Nephron progenitor cell (in vitro differentiated cells): Measurements from ENCODE around the gene KCNJ14.

Experiments
- DNase-seq: peaks from one replicate; pipeline ENCODE4 v3.0.0; 2021
- H3K27ac Mint-ChIP-seq: 2 replicates; pipeline ENCODE4 v1.8.0; 2021; ENCODE audit warnings: mild to moderate bottlenecking, moderate library complexity, mixed read lengths
- H3K27me3 Mint-ChIP-seq: 2 replicates; pipeline ENCODE4 v1.8.0; 2021; ENCODE audit warnings: mild to moderate bottlenecking, low read depth, mixed read lengths; ENCODE audit not compliant: poor library complexity
- H3K36me3 Mint-ChIP-seq: 2 replicates; pipeline ENCODE4 v1.8.0; 2021; ENCODE audit warnings: low read depth, mixed read lengths
- H3K4me1 Mint-ChIP-seq: 2 replicates; pipeline ENCODE4 v1.8.0; 2021; ENCODE audit warnings: mixed read lengths
- H3K4me3 Mint-ChIP-seq: 2 replicates; pipeline ENCODE4 v1.8.0; 2021; ENCODE audit warnings: mild to moderate bottlenecking, moderate library complexity, mixed read lengths
- H3K9me3 Mint-ChIP-seq: 2 replicates; pipeline ENCODE4 v1.8.0; 2021; ENCODE audit warnings: mild to moderate bottlenecking, moderate library complexity, mixed read lengths
- CTCF ChIP-seq: fragments of 200-600 bp; sonication (generic); IDR thresholded peaks from 2 replicates; pipeline ENCODE4 v1.5.0; 2021; ENCODE audit warnings: antibody characterized with exemption

The KCNJ14 gene

GRCh38 chr19:48451624-48452023 lies 3.8 kb upstream of the KCNJ14 start:
- H3K27ac Mint-ChIP-seq: peak overlapping the region; percentile 88
- H3K9me3 Mint-ChIP-seq: no peaks in the 10 kb centered on the region
- no peak overlapping the region for H3K4me3 Mint-ChIP-seq
- peaks cover 17% of the 10 kb centered on the region for H3K4me1 Mint-ChIP-seq
- peaks cover 47% of the 10 kb centered on the region for H3K36me3 Mint-ChIP-seq
- no peak for DNase-seq
- no peak for TF ChIP-seq CTCF
- H3K27me3 Mint-ChIP-seq: no peaks in the 10 kb centered on the region

DNA sequence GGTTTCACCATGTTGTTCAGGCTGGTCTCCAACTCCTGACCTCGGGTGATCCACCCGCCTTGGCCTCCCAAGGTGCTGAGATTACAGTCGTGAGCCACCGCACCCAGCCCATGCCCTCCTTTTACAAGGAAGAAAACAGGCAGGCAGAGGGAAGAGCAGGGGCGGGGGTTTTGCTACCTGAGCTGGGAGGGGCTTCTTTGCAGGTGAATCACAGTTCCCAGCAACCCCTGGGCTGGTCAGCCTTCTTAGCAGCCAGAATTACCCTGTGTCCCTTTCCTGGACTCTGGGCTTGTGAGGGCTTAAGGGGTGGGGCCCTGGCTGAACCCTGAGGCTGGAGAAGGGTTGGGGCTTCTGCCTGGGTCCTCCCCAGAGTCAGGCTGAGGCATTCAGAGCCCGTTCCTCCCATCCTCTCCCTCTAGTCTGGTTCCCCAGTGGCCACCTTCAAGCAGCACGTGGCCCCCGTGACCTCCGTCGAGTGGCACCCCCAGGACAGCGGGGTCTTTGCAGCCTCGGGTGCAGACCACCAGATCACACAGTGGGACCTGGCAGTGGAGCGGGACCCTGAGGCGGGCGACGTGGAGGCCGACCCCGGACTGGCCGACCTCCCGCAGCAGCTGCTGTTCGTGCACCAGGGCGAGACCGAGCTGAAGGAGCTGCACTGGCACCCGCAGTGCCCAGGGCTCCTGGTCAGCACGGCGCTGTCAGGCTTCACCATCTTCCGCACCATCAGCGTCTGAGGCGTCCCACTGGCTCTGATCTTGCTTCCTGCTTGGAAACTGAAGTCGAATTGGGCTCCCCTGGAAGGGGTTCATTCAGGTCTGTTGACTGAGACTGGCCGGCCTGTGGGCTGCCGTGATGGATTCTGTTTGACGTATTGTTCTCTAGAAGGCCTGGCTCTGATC lies 2.8 kb upstream of the KCNJ14 start:
- TF ChIP-seq CTCF: no peak
- H3K4me3 Mint-ChIP-seq: no peak overlapping the region
- H3K9me3 Mint-ChIP-seq: no peaks in the 10 kb centered on the region

DNA sequence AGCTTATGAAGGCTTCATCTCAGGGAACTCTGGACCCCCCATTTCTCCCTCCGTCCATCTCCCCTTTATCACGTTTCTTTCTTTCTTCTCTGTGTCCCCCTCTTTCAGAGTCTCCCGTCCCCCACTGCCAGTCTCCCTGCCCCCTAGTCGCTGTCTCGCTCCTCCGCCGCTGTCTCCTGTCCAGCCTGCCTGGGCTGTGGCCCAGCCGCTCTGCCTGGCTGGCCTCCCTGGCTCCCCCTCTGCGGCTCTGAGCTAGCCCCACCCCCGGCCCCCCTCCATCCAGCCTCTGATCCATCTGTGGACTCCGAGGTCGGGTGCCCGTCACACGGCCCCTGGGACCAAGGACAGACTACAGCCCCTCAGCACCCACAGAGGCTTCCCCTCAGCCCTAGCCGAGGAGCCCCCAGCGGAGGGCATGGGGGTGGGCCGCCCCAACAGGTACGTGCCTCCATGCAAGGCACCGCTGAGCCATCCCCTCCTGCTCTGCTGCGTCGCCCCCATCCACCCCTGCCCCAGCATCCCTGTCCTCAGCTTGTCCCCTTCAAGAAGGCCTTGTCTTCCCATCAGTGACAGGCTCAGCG lies 1.1 kb upstream of the KCNJ14 start:
- Mint-ChIP-seq H3K4me3 (no peak overlapping the region), H3K27ac (peak overlapping the region; percentile 95), H3K27me3 (no peaks in the 10 kb centered on the region), H3K9me3 (no peaks in the 10 kb centered on the region), H3K4me1 (peaks cover 12% of the 10 kb centered on the region), H3K36me3 (peaks cover 44% of the 10 kb centered on the region)
- TF ChIP-seq CTCF: no peak
- no peak for DNase-seq

More for the DNA sequence above, 2.8 kb upstream of the KCNJ14 start:
- H3K36me3 Mint-ChIP-seq: peaks cover 50% of the 10 kb centered on the region
- no peaks in the 10 kb centered on the region for H3K27me3 Mint-ChIP-seq
- peaks cover 13% of the 10 kb centered on the region for H3K4me1 Mint-ChIP-seq
- DNase-seq: no peak
- peak overlapping the region; percentile 88 for H3K27ac Mint-ChIP-seq

DNA sequence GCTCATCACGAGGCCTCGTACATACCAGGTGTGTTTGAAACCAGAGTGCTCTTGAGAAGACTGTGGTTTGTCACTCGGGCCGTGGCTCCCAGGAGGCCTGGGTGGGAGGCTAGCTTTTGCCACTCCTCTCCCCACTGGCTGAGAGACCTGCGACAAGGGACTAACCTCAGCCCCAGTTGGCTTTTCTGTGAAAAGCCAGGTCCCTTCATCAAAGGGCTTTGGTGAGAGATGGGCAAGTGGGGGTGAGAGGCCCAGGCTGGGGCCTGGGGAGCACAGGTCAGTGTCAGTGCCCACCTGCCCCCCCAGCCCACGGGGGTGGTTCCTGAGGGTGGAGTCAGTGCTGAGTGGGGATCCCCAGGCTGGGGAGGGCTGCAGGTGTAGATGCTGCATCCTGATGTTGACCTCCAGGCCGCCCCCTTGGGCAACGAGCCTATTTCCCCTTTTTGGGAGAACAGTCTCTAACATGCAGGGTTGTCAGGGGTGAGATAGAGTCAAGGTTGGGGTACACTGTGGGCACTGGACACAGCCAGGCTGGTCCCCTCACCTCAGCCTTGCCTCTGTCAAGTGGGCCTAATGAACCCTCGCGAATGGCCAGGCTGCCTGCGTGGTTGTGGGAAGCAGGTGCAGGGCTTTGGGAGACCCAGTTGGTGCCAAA lies 661 bp downstream of the KCNJ14 start:
- no peak for DNase-seq
- Mint-ChIP-seq H3K36me3 (peaks cover 44% of the 10 kb centered on the region), H3K9me3 (no peaks in the 10 kb centered on the region), H3K4me1 (peaks cover 15% of the 10 kb centered on the region), H3K4me3 (no peak overlapping the region), H3K27me3 (no peaks in the 10 kb centered on the region), H3K27ac (no peak overlapping the region)
- no peak for TF ChIP-seq CTCF

GRCh38 chr19:48456864-48457263 lies 1.5 kb downstream of the KCNJ14 start:
- H3K9me3 Mint-ChIP-seq: no peaks in the 10 kb centered on the region
- no peak for TF ChIP-seq CTCF
- no peak overlapping the region for H3K4me3 Mint-ChIP-seq
- no peak for DNase-seq
- no peak overlapping the region for H3K27ac Mint-ChIP-seq
- H3K27me3 Mint-ChIP-seq: no peaks in the 10 kb centered on the region
- H3K36me3 Mint-ChIP-seq: peaks cover 36% of the 10 kb centered on the region
- H3K4me1 Mint-ChIP-seq: peaks cover 15% of the 10 kb centered on the region
